PC-3 (cell line): Measurements from ENCODE around the gene FAM83G. TPM values are rescaled to one million over a fixed set of nuclear protein-coding genes. Genes with fewer than 3 reads are reported as not detected.

Experiments used
- ATAC-seq: fragments of 200-7000 bp; cut with Tn5 transposase; 2 replicates; pipeline ENCODE4 v1.9.1; 2020; ENCODE audit warnings: mild to moderate bottlenecking, moderate library complexity
- BruUV-seq: library from RNA; stranded (reverse); fragments of 400-500 nt; replicated peaks from 2 replicates; lab custom pipeline; 2021; lab: Mats Ljungman, UMichigan
- CTCF ChIA-PET: fragments of 300-600 bp; sonication (Branson Sonifier 250); formaldehyde crosslinking; loops from one replicate; lab custom pipeline; 2022; ENCODE audit warnings: antibody characterized with exemption; lab: Charles Lee
- POLR2A ChIA-PET: fragments of 300-600 bp; sonication (Branson Sonifier 250); formaldehyde crosslinking; loops from one replicate; lab custom pipeline; 2022; ENCODE audit warnings: antibody characterized with exemption; ENCODE audit not compliant: unreplicated experiment; lab: Charles Lee
- DNase-seq: peaks from one replicate; pipeline ENCODE4 v3.0.0-alpha.2; 2015
- H2AFZ ChIP-seq: fragments of 300-600 bp; sonication (generic); 2 replicates; pipeline ENCODE4 v1.6.0; 2016; ENCODE audit warnings: antibody characterized with exemption, low read length
- H3F3A ChIP-seq: fragments of 300-600 bp; sonication (generic); one replicate; pipeline ENCODE4 v1.6.0; 2017; ENCODE audit warnings: antibody characterized with exemption, low read length, control low read depth, mild to moderate bottlenecking; ENCODE audit not compliant: unreplicated experiment
- H3K27ac ChIP-seq: fragments of 300-600 bp; sonication (generic); 2 replicates; pipeline ENCODE4 v1.5.1; 2016; ENCODE audit warnings: mild to moderate bottlenecking, low read length
- H3K27me3 ChIP-seq: fragments of 300-600 bp; sonication (generic); 2 replicates; pipeline ENCODE4 v1.6.1; 2016; ENCODE audit warnings: low read length, mixed read lengths
- H3K36me3 ChIP-seq: fragments of 300-600 bp; sonication (generic); 2 replicates; pipeline ENCODE4 v1.6.1; 2016; ENCODE audit warnings: low read depth, mixed run types, low read length, mixed read lengths
- H3K4me1 ChIP-seq: fragments of 300-600 bp; sonication (generic); 2 replicates; pipeline ENCODE4 v1.5.1; 2016; ENCODE audit warnings: low read length; ENCODE audit not compliant: insufficient read depth
- H3K4me2 ChIP-seq: fragments of 300-600 bp; sonication (generic); 2 replicates; pipeline ENCODE4 v1.6.0; 2016; ENCODE audit warnings: low read length
- H3K4me3 ChIP-seq: fragments of 300-600 bp; sonication (generic); 2 replicates; pipeline ENCODE4 v1.5.1; 2016; ENCODE audit warnings: mild to moderate bottlenecking, low read length, mixed read lengths
- H3K79me2 ChIP-seq: fragments of 300-600 bp; sonication (generic); 2 replicates; pipeline ENCODE4 v1.6.1; 2017; ENCODE audit warnings: low read length, mixed read lengths
- H3K9ac ChIP-seq: fragments of 300-600 bp; sonication (generic); 2 replicates; pipeline ENCODE4 v1.6.0; 2016; ENCODE audit warnings: mild to moderate bottlenecking, low read length
- H3K9me2 ChIP-seq: fragments of 300-600 bp; sonication (generic); replicated peaks from 2 replicates; pipeline ENCODE4 v1.6.1; 2016; ENCODE audit warnings: mixed run types, low read length, mixed read lengths
- H3K9me3 ChIP-seq: fragments of 300-600 bp; sonication (generic); 2 replicates; pipeline ENCODE4 v1.6.1; 2016; ENCODE audit warnings: low read length, mixed read lengths
- H4K20me1 ChIP-seq: fragments of 300-600 bp; sonication (generic); 2 replicates; pipeline ENCODE4 v1.6.1; 2016; ENCODE audit warnings: low read length, mixed read lengths
- CTCF ChIP-seq: fragments of 300-600 bp; sonication (generic); conservative IDR thresholded peaks from 2 replicates; pipeline ENCODE4 v1.5.1; 2017; ENCODE audit warnings: antibody characterized with exemption, low read depth, mild to moderate bottlenecking, low read length
- intact Hi-C: fragments of 100-400 bp; cut with micrococcal nuclease; formaldehyde crosslinking; loops from 2 replicates; pipeline ENCODE4 v1.9.0; 2023
- total RNA-seq: library from RNA; depleted of rRNA; stranded (reverse); fragments of >200 nt; gene quantifications from 2 replicates; pipeline ENCODE4 v1.2.3, GENCODE V29; 2014; rRNA removed

The FAM83G gene
- total RNA-seq, 1 experiment from 2014 or later, result 0.26 TPM

- Histone ChIP-seq H3K27ac (peak overlapping the region; percentile 98), H3K4me3 (no peak overlapping the region), H3K9me3 (no peaks in the 10 kb centered on the region), H3K9me2 (no peaks in the 10 kb centered on the region), H3K36me3 (peaks cover 23% of the 10 kb centered on the region), H3K4me2 (peak overlapping the region; percentile 10; the same call in 1 of the 2 replicates), H3K9ac (peak overlapping the region; percentile 87), H4K20me1 (no peaks in the 10 kb centered on the region), H2AFZ (no peak overlapping the region), H3K4me1 (peaks cover 31% of the 10 kb centered on the region), H3K27me3 (no peaks in the 10 kb centered on the region), H3F3A (peaks cover 8% of the 10 kb centered on the region), H3K79me2 (peaks cover 6% of the 10 kb centered on the region)
- TF ChIP-seq CTCF, result no peak
- intact Hi-C loops, result no loop called here
- POLR2A ChIA-PET, result no interaction called here
- CTCF ChIA-PET, result no interaction called here
- DNase-seq (no peak), ATAC-seq (no peak)
- no TSS peak for BruUV-seq
These were observed 84.6 kb downstream of the FAM83G start for GRCh38 chr17:18919963-18920362.

Other genes with a start within 250 kb of the FAM83G start
- gene TVP23B, start 223.6 kb downstream of the FAM83G start, total RNA-seq, result 42.2 and 57.9 TPM in 2 replicates
- 60.1 and 81.3 TPM in 2 replicates for gene PRPSAP2, start 146.6 kb downstream of the FAM83G start, total RNA-seq
- gene SLC5A10, start 52.6 kb downstream of the FAM83G start, total RNA-seq, result not detected in 2 replicates
- not detected in 2 replicates for gene GRAP, start 42.2 kb upstream of the FAM83G start, total RNA-seq
- gene GRAPL, start 122.8 kb upstream of the FAM83G start, total RNA-seq, result not detected in 2 replicates
- 46.4 and 50.6 TPM in 2 replicates for gene EPN2, start 232.6 kb upstream of the FAM83G start, total RNA-seq